HCT116 (cell line): ENCODE measurements around the gene ENOX1. TPM values are rescaled to one million over a fixed set of nuclear protein-coding genes. Genes with fewer than 3 reads are reported as not detected.

Source experiments
- ATAC-seq: fragments of 200-7000 bp; cut with Tn5 transposase; 2 replicates; pipeline ENCODE4 v1.9.1; 2020; ENCODE audit warnings: mild to moderate bottlenecking, moderate library complexity
- BruUV-seq: library from RNA; stranded (reverse); fragments of 400-500 nt; replicated peaks from 2 replicates; lab custom pipeline; 2021; lab: Mats Ljungman, UMichigan
- CTCF ChIA-PET: fragments of 300-600 bp; sonication (Branson Sonifier 250); formaldehyde crosslinking; loops from one replicate; lab custom pipeline; 2021; ENCODE audit warnings: antibody characterized with exemption; lab: Charles Lee
- POLR2A ChIA-PET: fragments of 300-600, 350-600 bp; sonication (Branson Sonifier 250); formaldehyde crosslinking; loops from one replicate; lab custom pipeline; 2021; ENCODE audit warnings: antibody characterized with exemption; lab: Charles Lee
- RAD21 ChIA-PET, 2 experiments: fragments of 300-600 bp; sonication (Branson Sonifier 250); formaldehyde crosslinking; loops; one replicate each; lab custom pipeline; 2023; ENCODE audit warnings: low total read pairs in 2 of 2; ENCODE audit not compliant: uncharacterized antibody in 2 of 2, unreplicated experiment in 2 of 2, low non-redundant PET in 1 of 2; lab: Charles Lee
- DNase-seq: peaks from one replicate; pipeline ENCODE4 v3.0.0-alpha.2; 2010; ENCODE audit warnings: low read depth, low spot score
- H2AFZ ChIP-seq: fragments of 200-600 bp; shearing (Covaris generic), sonication (generic); 2 replicates; pipeline ENCODE4 v1.6.1; 2017; ENCODE audit warnings: low read depth, mixed run types, mixed read lengths, antibody characterized with exemption, low read length; ENCODE audit not compliant: poor library complexity, severe bottlenecking
- H3K27ac ChIP-seq: 2 replicates; pipeline ENCODE4 v1.5.1; 2012; ENCODE audit warnings: low read depth, low read length
- H3K27me3 ChIP-seq: fragments of 200-600 bp; sonication (generic); 2 replicates; pipeline ENCODE4 v1.6.1; 2016; ENCODE audit warnings: mixed run types, low read length, mixed read lengths; ENCODE audit not compliant: insufficient read depth
- H3K36me3 ChIP-seq, 2 experiments: fragments of 200-500 bp in 1 of 2; fragments of 200-600 bp in 1 of 2; sonication (Bioruptor generic) in 1 of 2; sonication (generic) in 1 of 2; 2 replicates each; pipeline versions ENCODE4 v1.5.1 to v1.6.1; 2014 to 2016; ENCODE audit warnings: low read length in 2 of 2, inconsistent platforms in 1 of 2, mixed read lengths in 1 of 2, mixed run types in 1 of 2; ENCODE audit not compliant: insufficient read depth in 2 of 2, control insufficient read depth in 1 of 2
- H3K4me1 ChIP-seq, 2 experiments: fragments of 200-600 bp in 1 of 2; sonication (generic) in 1 of 2; 2 replicates each; pipeline versions ENCODE4 v1.5.1 to v1.6.1; 2012 to 2017; ENCODE audit warnings: low read length in 2 of 2, inconsistent platforms in 1 of 2, mild to moderate bottlenecking in 1 of 2, mixed read lengths in 1 of 2, mixed run types in 1 of 2, moderate library complexity in 1 of 2; ENCODE audit not compliant: insufficient read depth in 2 of 2, control insufficient read depth in 1 of 2
- H3K4me2 ChIP-seq: fragments of 200-600 bp; sonication (generic); 2 replicates; pipeline ENCODE4 v1.6.1; 2017; ENCODE audit warnings: mixed run types, low read length, mixed read lengths
- H3K4me3 ChIP-seq, 2 experiments: fragments of 200-600 bp in 1 of 2; sonication (generic) in 1 of 2; replicated peaks in 1 of 2; 2 replicates each; pipeline ENCODE4 v1.5.1; 2011 to 2016; ENCODE audit warnings: low read length in 2 of 2, control low read depth in 1 of 2, low read depth in 1 of 2, mild to moderate bottlenecking in 1 of 2, mixed read lengths in 1 of 2, mixed run types in 1 of 2
- H3K79me2 ChIP-seq: fragments of 200-600 bp; sonication (generic); 2 replicates; pipeline ENCODE4 v1.6.1; 2017; ENCODE audit warnings: mild to moderate bottlenecking, mixed run types, low read length, moderate library complexity, mixed read lengths; ENCODE audit not compliant: insufficient read depth
- H3K9ac ChIP-seq: fragments of 200-600 bp; sonication (generic); 2 replicates; pipeline ENCODE4 v1.6.1; 2016; ENCODE audit warnings: low read length, mixed read lengths
- H3K9me2 ChIP-seq: fragments of 200-600 bp; sonication (generic), shearing (Covaris generic); 2 replicates; pipeline ENCODE4 v1.6.1; 2017; ENCODE audit warnings: mixed run types, mild to moderate bottlenecking, moderate library complexity; ENCODE audit not compliant: insufficient read depth
- H3K9me3 ChIP-seq, 2 experiments: fragments of 200-500 bp in 1 of 2; fragments of 200-600 bp in 1 of 2; sonication (Bioruptor generic) in 1 of 2; sonication (generic) in 1 of 2; 2 replicates each; pipeline ENCODE4 v1.6.1; 2014 to 2017; ENCODE audit warnings: low read length in 2 of 2, mixed read lengths in 2 of 2, inconsistent platforms in 1 of 2, low read depth in 1 of 2, mild to moderate bottlenecking in 1 of 2, mixed run types in 1 of 2, moderate library complexity in 1 of 2; ENCODE audit not compliant: control insufficient read depth in 1 of 2, insufficient read depth in 1 of 2
- H4K20me1 ChIP-seq: fragments of 200-600 bp; sonication (generic), shearing (Covaris generic); 2 replicates; pipeline ENCODE4 v1.6.1; 2017; ENCODE audit warnings: mixed run types, mild to moderate bottlenecking, moderate library complexity; ENCODE audit not compliant: insufficient read depth
- CBX3 ChIP-seq: IDR thresholded peaks from 2 replicates; pipeline ENCODE4 v1.6.1; 2012; ENCODE audit warnings: low read depth
- CEBPB ChIP-seq: IDR thresholded peaks from 2 replicates; pipeline ENCODE4 v1.6.1; 2012; ENCODE audit warnings: low read depth
- ELF1 ChIP-seq: IDR thresholded peaks from 2 replicates; pipeline ENCODE4 v1.6.1; 2012; ENCODE audit warnings: low read depth, borderline replicate concordance
- EZH2 ChIP-seq: fragments of 200-600 bp; sonication (generic); IDR thresholded peaks from 2 replicates; pipeline ENCODE4 v1.6.1; 2017; ENCODE audit warnings: antibody characterized with exemption, mixed run types
- EZH2phosphoT487 ChIP-seq: fragments of 200-600 bp; IDR thresholded peaks from 2 replicates; pipeline ENCODE4 v1.6.1; 2018; ENCODE audit warnings: antibody characterized with exemption, borderline replicate concordance
- FOSL1 ChIP-seq: IDR thresholded peaks from 2 replicates; pipeline ENCODE4 v1.6.1; 2012; ENCODE audit warnings: low read depth
- MAX ChIP-seq: IDR thresholded peaks from 2 replicates; pipeline ENCODE4 v1.6.1; 2012
- POLR2A ChIP-seq: IDR thresholded peaks from 2 replicates; pipeline ENCODE4 v1.7.0; 2011; ENCODE audit warnings: borderline replicate concordance; ENCODE audit not compliant: insufficient read depth, insufficient read length; ENCODE audit errors: extremely low read depth
- POLR2AphosphoS5 ChIP-seq: IDR thresholded peaks from 2 replicates; pipeline ENCODE4 v1.6.1; 2011; ENCODE audit warnings: mild to moderate bottlenecking, low read depth, low read length, moderate library complexity
- RAD21 ChIP-seq: IDR thresholded peaks from 2 replicates; pipeline ENCODE4 v1.6.1; 2012; ENCODE audit warnings: low read depth, mild to moderate bottlenecking
- REST ChIP-seq: IDR thresholded peaks from 2 replicates; pipeline ENCODE4 v1.6.1; 2012; ENCODE audit warnings: low read depth
- SP1 ChIP-seq: IDR thresholded peaks from 2 replicates; pipeline ENCODE4 v1.6.1; 2012; ENCODE audit warnings: low read depth
- SRF ChIP-seq: IDR thresholded peaks from 2 replicates; pipeline ENCODE4 v1.6.1; 2012; ENCODE audit warnings: low read depth
- TCF7L2 ChIP-seq: IDR thresholded peaks from 2 replicates; pipeline ENCODE4 v1.7.0; 2011; ENCODE audit warnings: borderline replicate concordance, inconsistent platforms; ENCODE audit not compliant: insufficient read depth, insufficient read length; ENCODE audit errors: extremely low read depth
- ZFX ChIP-seq: fragments of 450-650 bp; IDR thresholded peaks from 2 replicates; pipeline ENCODE4 v1.6.1; 2017
- ZNF274 ChIP-seq: fragments of 200-500 bp; sonication (Bioruptor generic); IDR thresholded peaks from 2 replicates; pipeline ENCODE4 v1.6.1; 2014; ENCODE audit warnings: mild to moderate bottlenecking, low read depth, low read length, inconsistent platforms
- intact Hi-C: fragments of 100-400 bp; cut with micrococcal nuclease; formaldehyde crosslinking; loops from 2 replicates; pipeline ENCODE4 v1.10.0; 2022
- total RNA-seq: library from RNA; stranded (reverse); gene quantifications from one replicate; pipeline ENCODE4 v1.2.1, GENCODE V29; 2021; ENCODE audit not compliant: unreplicated experiment
- TF ChIP-seq, protein P1 (sequence below), 3 experiments: fragments of 200-600 bp in 1 of 3; sonication (generic) in 1 of 3; IDR thresholded peaks in 2 of 3; conservative IDR thresholded peaks in 1 of 3; 2 replicates each; pipeline ENCODE4 v1.5.1; 2012 to 2017; ENCODE audit warnings: low read depth in 2 of 3, low read length in 2 of 3, antibody characterized with exemption in 1 of 3, borderline replicate concordance in 1 of 3, control low read depth in 1 of 3, mild to moderate bottlenecking in 1 of 3, mixed read lengths in 1 of 3, mixed run types in 1 of 3, moderate library complexity in 1 of 3; ENCODE audit not compliant: insufficient read depth in 1 of 3

The ENOX1 gene
- total RNA-seq, 1 experiment from 2014 or later, result 4.5 TPM

GRCh38 chr13:43579321-43579720 is 207.5 kb downstream of the ENOX1 start:
- Histone ChIP-seq H3K4me1 (no peaks in the 10 kb centered on the region), H3K4me2 (no peak overlapping the region), H2AFZ (no peak overlapping the region), H3K9me2 (no peaks in the 10 kb centered on the region), H3K27me3 (no peaks in the 10 kb centered on the region), H3K79me2 (no peaks in the 10 kb centered on the region), H3K27ac (no peak overlapping the region), H4K20me1 (no peaks in the 10 kb centered on the region), H3K9me3 (no peaks in the 10 kb centered on the region), H3K9ac (no peak overlapping the region), H3K36me3 (no peaks in the 10 kb centered on the region), H3K4me3 (no peak overlapping the region)
- TF ChIP-seq SP1 (no peak), SRF (no peak), RAD21 (no peak), MAX (no peak), EZH2 (no peak), POLR2A (no peak), TCF7L2 (no peak), CBX3 (no peak), EZH2phosphoT487 (no peak), ELF1 (no peak), ZFX (no peak), ZNF274 (no peak), POLR2AphosphoS5 (no peak), REST (no peak), CEBPB (no peak), FOSL1 (no peak)
- TF ChIP-seq, protein P1, sequence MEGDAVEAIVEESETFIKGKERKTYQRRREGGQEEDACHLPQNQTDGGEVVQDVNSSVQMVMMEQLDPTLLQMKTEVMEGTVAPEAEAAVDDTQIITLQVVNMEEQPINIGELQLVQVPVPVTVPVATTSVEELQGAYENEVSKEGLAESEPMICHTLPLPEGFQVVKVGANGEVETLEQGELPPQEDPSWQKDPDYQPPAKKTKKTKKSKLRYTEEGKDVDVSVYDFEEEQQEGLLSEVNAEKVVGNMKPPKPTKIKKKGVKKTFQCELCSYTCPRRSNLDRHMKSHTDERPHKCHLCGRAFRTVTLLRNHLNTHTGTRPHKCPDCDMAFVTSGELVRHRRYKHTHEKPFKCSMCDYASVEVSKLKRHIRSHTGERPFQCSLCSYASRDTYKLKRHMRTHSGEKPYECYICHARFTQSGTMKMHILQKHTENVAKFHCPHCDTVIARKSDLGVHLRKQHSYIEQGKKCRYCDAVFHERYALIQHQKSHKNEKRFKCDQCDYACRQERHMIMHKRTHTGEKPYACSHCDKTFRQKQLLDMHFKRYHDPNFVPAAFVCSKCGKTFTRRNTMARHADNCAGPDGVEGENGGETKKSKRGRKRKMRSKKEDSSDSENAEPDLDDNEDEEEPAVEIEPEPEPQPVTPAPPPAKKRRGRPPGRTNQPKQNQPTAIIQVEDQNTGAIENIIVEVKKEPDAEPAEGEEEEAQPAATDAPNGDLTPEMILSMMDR (IDR thresholded peaks at IDR 0.05 in 2 of 3, conservative IDR thresholded peaks at IDR 0.05 in 1 of 3; ENCODE audit: borderline replicate concordance in 1 of 3, insufficient read depth in 1 of 3, low read depth in 2 of 3, low read length in 2 of 3), result no peak
- ATAC-seq (no peak), DNase-seq (no peak)
- POLR2A ChIA-PET, result no interaction called here
- intact Hi-C loops, result no loop called here
- CTCF ChIA-PET, result no interaction called here
- RAD21 ChIA-PET, result no interaction called here
- BruUV-seq, result no TSS peak
